MM.1S (cell line): ENCODE data around the gene TGFB2.

Source experiments
- DNase-seq: peaks from one replicate; pipeline ENCODE4 v3.0.0-alpha.2; 2015
- H2AFZ ChIP-seq: fragments of 300-600 bp; sonication (generic); 2 replicates; pipeline ENCODE4 v1.6.0; 2016; ENCODE audit warnings: antibody characterized with exemption, low read length
- H3F3A ChIP-seq: fragments of 300-600 bp; sonication (generic); 2 replicates; pipeline ENCODE4 v1.6.1; 2016; ENCODE audit warnings: mild to moderate bottlenecking, antibody characterized with exemption, low read length, moderate library complexity, mixed read lengths; ENCODE audit not compliant: insufficient read depth
- H3K27ac ChIP-seq: fragments of 300-600 bp; sonication (generic); 2 replicates; pipeline ENCODE4 v1.5.1; 2016; ENCODE audit warnings: mild to moderate bottlenecking, low read length
- H3K27me3 ChIP-seq: fragments of 300-600 bp; sonication (generic); replicated peaks from 2 replicates; pipeline ENCODE4 v1.6.0; 2016; ENCODE audit warnings: low read length; ENCODE audit not compliant: insufficient read depth
- H3K36me3 ChIP-seq: fragments of 300-600 bp; sonication (generic); replicated peaks from 2 replicates; pipeline ENCODE4 v1.6.1; 2016; ENCODE audit warnings: mild to moderate bottlenecking, low read length, mixed read lengths; ENCODE audit not compliant: insufficient read depth
- H3K4me1 ChIP-seq: fragments of 300-600 bp; sonication (generic); 2 replicates; pipeline ENCODE4 v1.6.1; 2016; ENCODE audit warnings: low read length, mixed read lengths
- H3K4me2 ChIP-seq: fragments of 300-600 bp; sonication (generic); 2 replicates; pipeline ENCODE4 v1.6.0; 2016; ENCODE audit warnings: low read depth, low read length
- H3K4me3 ChIP-seq: fragments of 300-600 bp; sonication (generic); 2 replicates; pipeline ENCODE4 v1.5.1; 2016; ENCODE audit warnings: low read length, mixed read lengths
- H3K79me2 ChIP-seq: fragments of 300-600 bp; sonication (generic); 2 replicates; pipeline ENCODE4 v1.6.1; 2016; ENCODE audit warnings: mixed run types, low read length, mixed read lengths
- H3K9ac ChIP-seq: fragments of 300-600 bp; sonication (generic); 2 replicates; pipeline ENCODE4 v1.6.1; 2016; ENCODE audit warnings: low read length, mixed read lengths
- H3K9me2 ChIP-seq: fragments of 300-600 bp; sonication (generic); replicated peaks from 2 replicates; pipeline ENCODE4 v1.6.1; 2016; ENCODE audit warnings: mild to moderate bottlenecking, low read length, mixed read lengths; ENCODE audit not compliant: insufficient read depth
- H3K9me3 ChIP-seq: fragments of 300-600 bp; sonication (generic); replicated peaks from 2 replicates; pipeline ENCODE4 v1.6.1; 2016; ENCODE audit warnings: mild to moderate bottlenecking, low read length, mixed read lengths; ENCODE audit not compliant: insufficient read depth
- H4K20me1 ChIP-seq: fragments of 300-600 bp; sonication (generic); 2 replicates; pipeline ENCODE4 v1.6.1; 2016; ENCODE audit warnings: mild to moderate bottlenecking, low read length, moderate library complexity, mixed read lengths; ENCODE audit not compliant: insufficient read depth
- CTCF ChIP-seq: fragments of 300-600 bp; sonication (generic); IDR thresholded peaks from 2 replicates; pipeline ENCODE4 v1.5.1; 2016; ENCODE audit warnings: antibody characterized with exemption, low read length, mixed read lengths
- EZH2 ChIP-seq: fragments of 300-600 bp; sonication (generic); optimal IDR thresholded peaks from 2 replicates; pipeline ENCODE3; 2017; ENCODE audit warnings: low read depth, mild to moderate bottlenecking, antibody characterized with exemption, low read length, mixed read lengths
- EZH2phosphoT487 ChIP-seq: fragments of 300-600 bp; sonication (generic); IDR thresholded peaks from 2 replicates; pipeline ENCODE4 v1.6.1; 2018; ENCODE audit warnings: antibody characterized with exemption, low read length

TGFB2 gene

DNA sequence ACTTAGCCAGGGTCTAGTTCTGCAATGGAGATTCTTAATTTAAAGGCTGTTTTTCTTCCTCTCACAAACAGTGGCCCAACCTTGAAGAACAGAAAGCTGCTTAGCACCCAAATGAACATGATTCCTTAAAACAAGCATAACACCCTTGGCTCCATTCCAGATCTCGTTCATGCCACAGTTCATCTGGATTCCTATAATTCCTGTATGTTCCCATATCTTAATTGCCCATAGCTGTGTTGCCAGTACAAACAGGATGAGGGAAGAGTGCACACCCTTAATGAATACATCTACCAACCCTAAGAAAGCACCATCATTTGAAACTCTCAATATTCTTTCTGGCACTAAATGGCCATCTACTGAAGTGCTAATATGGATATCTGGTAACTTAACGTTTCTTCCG is 45.5 kb downstream of the TGFB2 start:
- Histone ChIP-seq H3K4me3 (no peak overlapping the region), H4K20me1 (no peaks in the 10 kb centered on the region), H3F3A (no peaks in the 10 kb centered on the region), H3K9me3 (no peaks in the 10 kb centered on the region), H3K36me3 (no peaks in the 10 kb centered on the region), H3K9ac (no peak overlapping the region), H3K9me2 (no peaks in the 10 kb centered on the region), H3K4me2 (no peak overlapping the region), H3K27me3 (no peaks in the 10 kb centered on the region), H2AFZ (no peak overlapping the region), H3K4me1 (no peaks in the 10 kb centered on the region), H3K79me2 (no peaks in the 10 kb centered on the region), H3K27ac (no peak overlapping the region)
- no peak for TF ChIP-seq EZH2
- TF ChIP-seq EZH2phosphoT487, result no peak
- TF ChIP-seq CTCF, result no peak
- no peak for DNase-seq

DNA sequence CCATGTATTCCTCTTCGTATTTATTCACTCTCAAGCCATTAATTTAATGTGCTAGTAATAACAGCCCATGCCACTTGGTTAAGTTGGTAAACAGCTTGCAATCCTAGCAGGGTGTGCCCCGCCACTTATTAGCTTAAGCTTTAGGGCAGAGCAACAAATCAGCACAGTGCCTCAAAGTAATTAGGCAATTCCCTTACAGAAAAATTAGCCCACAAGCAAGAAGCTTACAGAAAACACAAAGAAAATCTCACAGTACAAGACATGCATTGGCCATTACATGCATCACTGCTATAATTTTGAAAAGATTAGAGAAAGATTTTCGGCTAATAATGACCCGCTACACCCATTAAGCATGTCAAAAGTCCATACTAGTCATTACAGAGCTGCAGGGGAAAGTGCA is 47.6 kb downstream of the TGFB2 start:
- Histone ChIP-seq H3K36me3 (no peaks in the 10 kb centered on the region), H3K27me3 (no peaks in the 10 kb centered on the region), H3K9me3 (no peaks in the 10 kb centered on the region), H3K4me3 (no peak overlapping the region), H3F3A (no peaks in the 10 kb centered on the region), H3K4me2 (no peak overlapping the region), H2AFZ (no peak overlapping the region), H3K9me2 (no peaks in the 10 kb centered on the region), H4K20me1 (no peaks in the 10 kb centered on the region), H3K27ac (no peak overlapping the region), H3K79me2 (no peaks in the 10 kb centered on the region), H3K9ac (no peak overlapping the region), H3K4me1 (no peaks in the 10 kb centered on the region)
- DNase-seq, result no peak
- TF ChIP-seq EZH2, result no peak
- no peak for TF ChIP-seq EZH2phosphoT487
- TF ChIP-seq CTCF, result no peak

- Histone ChIP-seq H3K9me3 (no peaks in the 10 kb centered on the region), H4K20me1 (no peaks in the 10 kb centered on the region), H3K4me3 (no peak overlapping the region), H3K9me2 (no peaks in the 10 kb centered on the region), H3K4me1 (no peaks in the 10 kb centered on the region), H3K36me3 (no peaks in the 10 kb centered on the region), H3K4me2 (no peak overlapping the region), H3K27ac (no peak overlapping the region), H3K79me2 (no peaks in the 10 kb centered on the region), H2AFZ (no peak overlapping the region), H3F3A (no peaks in the 10 kb centered on the region), H3K9ac (no peak overlapping the region), H3K27me3 (no peaks in the 10 kb centered on the region)
- TF ChIP-seq CTCF, result no peak
- no peak for TF ChIP-seq EZH2
- TF ChIP-seq EZH2phosphoT487, result no peak
- no peak for DNase-seq
These were observed 49.3 kb downstream of the TGFB2 start for GRCh38 chr1:218394416-218394815.

DNA sequence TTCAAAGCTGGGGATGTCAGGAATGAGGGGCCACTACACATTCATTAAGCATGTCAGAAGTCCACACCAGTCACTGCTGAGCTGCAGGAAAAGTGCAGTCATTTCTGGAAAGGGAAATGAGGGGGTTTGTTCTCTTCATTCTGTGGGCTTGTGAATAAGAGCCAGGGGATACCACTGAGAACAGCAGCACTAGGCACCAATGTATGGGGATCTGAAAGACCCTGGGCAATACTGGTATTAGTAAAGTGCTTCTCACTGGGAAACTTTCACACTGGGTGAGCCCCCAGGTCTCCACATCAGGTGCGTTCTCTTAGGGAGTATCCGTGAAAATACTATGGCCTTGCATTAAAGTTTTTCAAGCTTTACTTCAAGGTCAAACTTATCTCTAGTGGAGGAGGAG is 49.9 kb downstream of the TGFB2 start:
- H3F3A ChIP-seq, result no peaks in the 10 kb centered on the region

More for the DNA sequence above, 49.9 kb downstream of the TGFB2 start:
- Histone ChIP-seq H3K4me2 (no peak overlapping the region), H4K20me1 (no peaks in the 10 kb centered on the region), H3K27ac (no peak overlapping the region), H3K36me3 (no peaks in the 10 kb centered on the region), H3K9me3 (no peaks in the 10 kb centered on the region), H3K9me2 (no peaks in the 10 kb centered on the region), H3K9ac (no peak overlapping the region), H3K27me3 (no peaks in the 10 kb centered on the region), H3K4me1 (no peaks in the 10 kb centered on the region), H2AFZ (no peak overlapping the region), H3K4me3 (no peak overlapping the region), H3K79me2 (no peaks in the 10 kb centered on the region)
- TF ChIP-seq EZH2 (no peak), EZH2phosphoT487 (no peak), CTCF (no peak)
- no peak for DNase-seq
